Stomach (tissue), 9 donors: ENCODE measurements around the gene SCUBE3. TPM values are rescaled to one million over a fixed set of nuclear protein-coding genes. Genes with fewer than 3 reads are reported as not detected.

Experiments
- DNase-seq, 2 donors: peaks; one replicate each; pipeline versions ENCODE4 v3.0.0 to v3.0.0-alpha.2; 2013 to 2019
- H3K27ac ChIP-seq, 5 donors: fragments of 200-600 bp in 4 of 5; sonication (generic) in 4 of 5; one replicate each; pipeline ENCODE4 v1.5.1; 2013 to 2019; ENCODE audit warnings: mild to moderate bottlenecking in 1 of 5, moderate library complexity in 1 of 5
- H3K27me3 ChIP-seq, 3 donors: fragments of 200-600 bp; sonication (generic); one replicate each; pipeline ENCODE4 v1.5.1; 2017 to 2019; ENCODE audit warnings: mixed run types in 1 of 3
- H3K36me3 ChIP-seq, 4 donors: fragments of 200-600 bp; sonication (generic); 1 replicate in 3 of 4; 2 replicates in 1 of 4; pipeline ENCODE4 v1.5.1; 2016 to 2019
- H3K4me1 ChIP-seq, 4 donors: fragments of 200-600 bp; sonication (generic); one replicate each; pipeline ENCODE4 v1.5.1; 2016 to 2019
- H3K4me3 ChIP-seq, 4 donors: fragments of 200-600 bp; sonication (generic) in 3 of 4; one replicate each; pipeline ENCODE4 v1.5.1; 2016 to 2019; ENCODE audit warnings: mild to moderate bottlenecking in 1 of 4
- H3K9me3 ChIP-seq, 4 donors: fragments of 200-600 bp; sonication (generic); one replicate each; pipeline ENCODE4 v1.5.1; 2016 to 2019
- CTCF ChIP-seq, 7 experiments: fragments of 450-650 bp in 4 of 7; fragments of 200-600 bp in 3 of 7; sonication (generic) in 3 of 7; IDR thresholded peaks; one replicate each; pipeline ENCODE4 v1.5.1; 2016 to 2019; ENCODE audit warnings: antibody characterized with exemption in 7 of 7, control low read depth in 2 of 7, mild to moderate bottlenecking in 1 of 7
- EP300 ChIP-seq: sonication (generic); formaldehyde crosslinking; IDR thresholded peaks from one replicate; pipeline ENCODE4 v1.6.1; 2017; ENCODE audit warnings: antibody characterized with exemption
- POLR2A ChIP-seq, 4 donors: fragments of 450-650 bp; IDR thresholded peaks; one replicate each; pipeline ENCODE4 v1.6.1; 2016; ENCODE audit warnings: antibody characterized with exemption in 4 of 4, control low read depth in 2 of 4, mild to moderate bottlenecking in 1 of 4, moderate library complexity in 1 of 4
- POLR2AphosphoS5 ChIP-seq, 3 donors: sonication (generic); formaldehyde crosslinking; IDR thresholded peaks; one replicate each; pipeline ENCODE4 v1.6.1; 2016; ENCODE audit warnings: antibody characterized with exemption in 3 of 3
- WGBS, 5 donors: extraction: QIAGEN DNeasy Blood & Tissue Kit in 3 of 5; methylation state at CpG; one replicate each; pipeline versions ENCODE4 v1.1.5 to v1.1.7; 2013 to 2018; 5-methylcytosine and 5-hydroxymethylcytosine counted together
- intact Hi-C: fragments of 100-400 bp; cut with DNase I; formaldehyde crosslinking; loops from one replicate; pipeline ENCODE4 v1.15.1; 2023; ENCODE audit warnings: low total_unique reads
- polyA plus RNA-seq, 3 donors: library from polyadenylated mRNA; stranded (reverse); fragments of 200-250 nt; gene quantifications; one replicate each; pipeline ENCODE4 v1.2.3, GENCODE V29; 2013
- total RNA-seq, 5 donors: library from RNA; depleted of rRNA; stranded (reverse); fragments of >200 nt; gene quantifications; one replicate each; pipeline versions ENCODE4 v1.1.0 to v1.2.3, GENCODE V29; 2014 to 2016
- donor health status: healthy with polysubstance abuse.
- donor health status: Bipolar disorder and iron deficiency.
- donor health status: healthy.

Gene SCUBE3
- total and polyA plus RNA-seq, 8 donors, result 0.15 to 2.3 (median 0.31) TPM; not detected in 1

GRCh38 chr6:35238843-35239289 is 25.1 kb downstream of the SCUBE3 start:
- Histone ChIP-seq H3K9me3 (no peaks in the 10 kb centered on the region), H3K4me3 (no peak overlapping the region), H3K27me3 (no peaks in the 10 kb centered on the region), H3K36me3 (peaks cover 0 to 22% (median 14%) of the 10 kb centered on the region in 4 donors), H3K27ac (peak overlapping the region in 1 of 5 donors; percentile 11), H3K4me1 (peaks cover 0 to 35% (median 15%) of the 10 kb centered on the region in 4 donors)
- no peak for TF ChIP-seq EP300
- no peak for TF ChIP-seq CTCF (IDR thresholded peaks at IDR 0.05)
- no peak for TF ChIP-seq POLR2AphosphoS5 (IDR thresholded peaks at IDR 0.05)
- no peak for TF ChIP-seq POLR2A (IDR thresholded peaks at IDR 0.05)
- intact Hi-C loops, result no loop called here
- WGBS, 5 donors, result 32 to 68% (median 56%) methylated on average over 3 of the region's 3 CpGs
- DNase-seq, result peak in 1 of 2 donors; percentile 82

- H3K4me3 ChIP-seq, result no peak overlapping the region
- no peak for DNase-seq
- intact Hi-C loops, result no loop called here
- H3K4me1 ChIP-seq, result peaks cover 0 to 35% (median 15%) of the 10 kb centered on the region in 4 donors
- H3K9me3 ChIP-seq, result no peaks in the 10 kb centered on the region
- H3K27ac ChIP-seq, result peak overlapping the region in 1 of 5 donors; percentile 11
- peaks cover 0 to 26% (median 17%) of the 10 kb centered on the region in 4 donors for H3K36me3 ChIP-seq
- H3K27me3 ChIP-seq, result no peaks in the 10 kb centered on the region
- 88 to 96% (median 92%) methylated on average over 4 of the region's 4 CpGs for WGBS, 5 donors
- TF ChIP-seq POLR2A (IDR thresholded peaks at IDR 0.05), result no peak
- TF ChIP-seq CTCF (IDR thresholded peaks at IDR 0.05), result no peak
- no peak for TF ChIP-seq EP300
- no peak for TF ChIP-seq POLR2AphosphoS5 (IDR thresholded peaks at IDR 0.05)
These were observed 25.8 kb downstream of the SCUBE3 start for GRCh38 chr6:35239581-35239980.

GRCh38 chr6:35240838-35241801 is 27.4 kb downstream of the SCUBE3 start:
- 39 to 47% (median 40%) methylated on average over 11 to 12 of the region's 12 CpGs for WGBS, 5 donors
- no peak overlapping the region for H3K4me3 ChIP-seq
- H3K9me3 ChIP-seq, result no peaks in the 10 kb centered on the region
- H3K4me1 ChIP-seq, result peaks cover 0 to 35% (median 15%) of the 10 kb centered on the region in 4 donors
- H3K36me3 ChIP-seq, result peaks cover 0 to 41% (median 32%) of the 10 kb centered on the region in 4 donors
- no peaks in the 10 kb centered on the region for H3K27me3 ChIP-seq
- intact Hi-C loops, result loop anchor here (10.0 kb wide), 1 partner anchor 256 kb away; no protein-coding TSS in a partner anchor
- peak; percentile 82 to 90 for DNase-seq
- H3K27ac ChIP-seq, result no peak overlapping the region
- TF ChIP-seq POLR2AphosphoS5 (IDR thresholded peaks at IDR 0.05) (peak in 1 of 3 donors; percentile 41), CTCF (IDR thresholded peaks at IDR 0.05) (peak in 5 of 7 experiments; percentile 92 to 96 (median 93)), EP300 (no peak)

GRCh38 chr6:35242486-35242885 is 28.7 kb downstream of the SCUBE3 start:
- Histone ChIP-seq H3K27ac (no peak overlapping the region), H3K9me3 (no peaks in the 10 kb centered on the region), H3K4me1 (peaks cover 0 to 29% (median 15%) of the 10 kb centered on the region in 4 donors), H3K4me3 (no peak overlapping the region), H3K36me3 (peaks cover 0 to 46% (median 36%) of the 10 kb centered on the region in 4 donors), H3K27me3 (no peaks in the 10 kb centered on the region)
- TF ChIP-seq EP300, result no peak
- TF ChIP-seq CTCF (IDR thresholded peaks at IDR 0.05), result no peak
- TF ChIP-seq POLR2AphosphoS5 (IDR thresholded peaks at IDR 0.05), result no peak
- no peak for TF ChIP-seq POLR2A (IDR thresholded peaks at IDR 0.05)
- intact Hi-C loops, result loop anchor here (10.0 kb wide), 1 partner anchor 258 kb away; no protein-coding TSS in a partner anchor
- WGBS, 5 donors, result 88 to 97% (median 93%) methylated on average over 5 of the region's 5 CpGs
- DNase-seq, result no peak
